Stimulated activated naive CD4-positive, alpha-beta T cell treated with Interleukin-2 at 50 U/mL for 16 hours (primary cell): Measurements from ENCODE around the gene HIGD1B.
"Not testable (repeated sequence)": the region's sequence is repeated elsewhere in the genome, so short reads cannot be mapped to it uniquely, and the experiment has no call there.

Experiments
- DNase-seq: peaks from one replicate; lab custom pipeline; 2025; lab: John Stamatoyannopoulos, UW

HIGD1B gene

GRCh38 chr17:44847586-44847985, at the start of gene HIGD1B:
Gene HIGD1B, plus strand, starts transcription at chr17:44847883. Its CDS starts 270 bp downstream, at chr17:44848153.
- no peak for DNase-seq

DNA sequence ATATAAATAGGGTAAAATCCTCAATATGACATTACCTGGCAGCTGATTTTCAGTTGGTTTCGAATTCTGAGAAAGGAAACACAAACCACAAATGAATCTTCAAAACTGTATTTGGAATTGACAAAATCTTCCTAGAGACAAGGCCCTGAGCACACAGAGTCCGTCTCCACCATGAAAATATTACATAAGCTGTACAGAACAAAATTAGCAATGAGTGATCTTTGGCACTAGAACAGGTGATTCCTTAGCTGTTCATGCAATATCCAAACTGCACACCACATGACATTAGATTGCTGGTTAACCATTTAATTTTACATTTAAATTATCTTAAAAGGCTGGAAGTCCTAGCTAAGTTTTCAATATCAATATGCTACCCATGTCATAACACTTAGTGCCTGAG, 49.3 kb upstream of the HIGD1B start:
- DNase-seq: no peak

DNA sequence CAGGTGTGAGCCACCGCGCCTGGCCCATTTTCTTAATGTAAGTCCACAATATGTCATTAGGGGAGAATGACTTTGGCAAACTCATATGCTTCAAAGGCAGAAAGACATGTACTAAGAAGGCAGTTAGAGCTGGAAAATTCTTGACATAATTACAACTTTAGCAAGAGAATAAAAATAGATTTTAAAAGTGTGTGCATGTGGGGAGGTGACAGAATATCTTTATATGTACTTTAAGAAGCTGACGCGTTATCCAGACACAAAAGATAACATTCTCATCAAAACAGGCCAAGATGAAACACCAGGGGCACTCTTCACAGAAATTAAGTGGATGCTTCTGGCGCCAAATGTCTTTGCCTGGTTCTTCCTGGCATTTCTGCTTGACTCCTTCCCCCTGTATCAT, 45.8 kb upstream of the HIGD1B start:
- DNase-seq: no peak

GRCh38 chr17:44804302-44805089, 43.2 kb upstream of the HIGD1B start:
- DNase-seq: no peak

DNA sequence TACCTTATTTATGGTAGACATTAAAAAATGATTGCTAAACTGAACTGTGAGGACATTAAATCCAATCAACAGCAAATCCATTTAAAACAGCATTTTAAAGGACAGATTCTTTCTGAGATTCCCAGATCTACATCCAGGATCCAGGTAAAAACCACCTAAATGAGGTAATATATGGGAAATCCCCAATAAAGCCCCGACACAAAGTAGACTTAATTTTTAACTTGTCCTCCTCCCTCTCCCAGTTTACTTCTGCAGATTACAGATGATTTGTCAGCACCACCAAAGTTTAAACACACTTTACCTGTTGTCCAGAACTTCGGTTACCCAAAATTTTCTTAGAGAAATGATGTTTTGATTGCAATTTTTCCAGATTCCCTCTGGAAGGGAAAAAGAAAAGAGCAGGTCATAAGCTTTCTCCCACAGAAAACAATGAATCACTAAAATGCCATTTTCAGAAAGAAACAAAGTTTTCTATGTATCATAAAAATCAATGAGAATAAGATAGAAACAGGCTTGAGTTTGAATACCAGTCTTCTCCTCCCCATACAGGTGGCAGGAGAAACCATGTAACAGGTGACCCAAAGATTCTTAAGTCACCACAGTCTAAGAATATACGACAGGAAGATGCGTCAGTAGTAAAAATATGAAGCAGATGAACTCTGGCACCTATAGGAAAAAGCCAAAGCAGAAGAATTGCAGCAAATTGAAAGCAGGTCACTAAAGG, 40.4 kb upstream of the HIGD1B start:
- DNase-seq: no peak

DNA sequence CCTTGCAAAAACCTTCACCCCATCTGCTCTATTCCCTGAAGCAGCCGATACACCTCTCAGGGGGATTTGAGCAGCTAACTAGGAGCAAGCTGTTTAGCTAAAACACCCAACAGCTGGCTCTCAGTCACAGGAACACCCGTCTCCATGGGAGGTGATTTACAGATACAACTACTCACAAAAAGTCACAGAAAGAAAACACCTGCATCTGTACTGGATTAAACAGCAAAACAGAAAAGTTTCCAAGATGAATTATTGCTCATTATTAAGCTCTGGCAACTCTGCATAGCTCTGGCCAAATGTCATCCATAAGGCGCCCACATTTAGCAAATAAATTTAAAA, 39.9 kb upstream of the HIGD1B start:
- no peak for DNase-seq

- no peak for DNase-seq
These were observed 39.5 kb upstream of the HIGD1B start for GRCh38 chr17:44808156-44808555.

DNA sequence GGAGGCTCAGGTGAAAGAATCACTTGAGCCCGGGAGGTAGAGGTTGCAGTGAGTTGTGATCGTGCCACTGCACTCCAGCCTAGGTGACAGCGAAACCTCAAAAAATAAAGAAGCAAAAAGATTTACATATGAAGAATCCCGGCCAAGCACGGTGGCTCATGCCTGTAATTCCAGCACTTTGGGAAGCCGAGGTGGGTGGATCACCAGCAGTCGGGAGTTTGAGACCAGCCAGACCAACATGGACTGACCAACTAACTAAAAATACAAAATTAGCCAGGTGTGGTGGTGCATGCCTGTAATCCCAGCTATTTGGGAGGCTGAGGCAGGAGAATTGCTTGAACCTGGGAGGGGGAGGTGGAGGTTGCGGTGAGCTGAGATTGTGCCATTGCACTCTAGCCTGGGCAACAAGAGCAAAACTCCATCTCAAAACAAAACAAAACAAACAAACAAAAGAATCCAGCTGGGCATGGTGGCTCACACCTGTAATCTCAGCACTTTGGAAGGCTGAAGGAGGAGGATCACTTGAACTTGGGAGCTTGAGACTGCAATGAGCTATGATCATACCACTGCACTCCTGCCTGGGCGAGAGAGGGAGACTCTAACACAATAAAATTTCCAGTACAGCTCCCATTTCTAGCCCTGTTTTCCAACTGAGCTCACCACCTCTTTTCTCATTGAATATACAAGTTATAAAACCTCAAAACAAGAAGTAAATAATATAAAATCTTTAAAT, 38.9 kb upstream of the HIGD1B start:
- not testable (repeated sequence) for DNase-seq

DNA sequence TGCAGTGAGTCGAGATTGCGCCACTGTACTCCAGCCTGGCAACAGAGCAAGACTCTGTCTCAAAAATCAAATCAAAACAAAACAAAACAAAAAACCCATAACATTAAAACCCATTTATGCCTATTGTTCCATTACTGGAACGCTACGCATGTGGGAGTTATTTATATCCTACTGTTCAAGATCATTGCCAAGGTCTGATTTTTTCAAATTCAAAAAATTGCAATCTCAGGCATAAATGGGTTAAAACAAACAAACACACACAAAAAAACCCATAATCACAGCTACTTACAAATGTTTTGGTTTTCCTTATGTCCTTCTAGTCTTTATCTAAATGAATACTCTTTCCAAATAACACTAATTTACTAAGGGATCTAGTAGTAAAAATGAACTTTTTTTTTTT, 35.4 kb upstream of the HIGD1B start:
- DNase-seq: no peak

DNA sequence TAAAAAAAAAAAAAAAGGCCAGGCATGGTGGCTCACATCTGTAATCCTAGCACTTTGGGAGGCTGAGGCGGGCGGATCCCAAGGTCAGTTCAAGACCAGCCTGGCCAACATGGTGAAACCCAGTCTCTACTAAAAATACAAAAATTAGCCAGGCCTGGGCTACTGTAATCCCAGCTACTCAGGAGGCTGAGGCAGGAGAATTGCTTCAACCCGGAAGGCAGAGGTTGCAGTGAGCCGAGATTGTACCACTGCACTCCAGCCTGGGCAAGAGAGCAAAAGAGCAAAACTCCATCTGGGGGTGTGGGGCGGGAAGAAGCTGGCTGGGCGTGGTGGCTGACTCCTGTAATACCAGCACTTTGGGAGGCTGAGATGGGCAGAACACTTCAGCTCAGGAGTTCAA, 29.2 kb upstream of the HIGD1B start:
- DNase-seq: not testable (repeated sequence)

DNA sequence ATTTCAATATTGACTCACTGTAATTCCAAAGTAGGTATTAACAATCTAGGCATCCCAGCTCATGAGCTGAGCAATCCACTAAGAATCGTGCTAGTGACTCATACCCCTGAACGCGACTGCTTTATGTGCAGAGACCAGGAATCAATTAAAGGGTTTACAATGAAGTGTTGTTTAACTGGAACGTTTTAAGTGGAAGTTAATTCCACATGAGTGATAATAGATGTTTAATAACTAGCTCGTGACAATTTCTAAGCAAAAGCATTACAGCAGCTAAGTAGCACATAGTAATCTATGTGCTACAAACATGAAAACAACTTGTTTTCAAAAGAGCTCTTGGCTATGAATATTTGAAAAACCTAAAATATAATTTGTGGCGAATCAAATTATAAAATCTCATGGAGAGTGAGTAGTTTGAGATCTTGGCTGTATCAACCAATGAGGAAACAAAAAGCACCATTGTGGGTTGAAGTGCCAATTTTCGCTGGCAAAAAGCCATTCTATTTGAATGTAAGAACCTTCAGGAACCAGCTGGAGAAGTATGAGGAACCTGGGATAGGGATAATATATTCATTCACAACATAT, 27.0 kb upstream of the HIGD1B start:
- no peak for DNase-seq

- DNase-seq: not testable (repeated sequence)
These were observed 22.4 kb upstream of the HIGD1B start for GRCh38 chr17:44825236-44825635.

- DNase-seq: no peak
These were observed 21.4 kb upstream of the HIGD1B start for GRCh38 chr17:44826123-44826790.

GRCh38 chr17:44827863-44828262, 19.8 kb upstream of the HIGD1B start:
- no peak for DNase-seq

GRCh38 chr17:44828919-44829522, 18.7 kb upstream of the HIGD1B start:
- DNase-seq: peak; percentile 3

DNA sequence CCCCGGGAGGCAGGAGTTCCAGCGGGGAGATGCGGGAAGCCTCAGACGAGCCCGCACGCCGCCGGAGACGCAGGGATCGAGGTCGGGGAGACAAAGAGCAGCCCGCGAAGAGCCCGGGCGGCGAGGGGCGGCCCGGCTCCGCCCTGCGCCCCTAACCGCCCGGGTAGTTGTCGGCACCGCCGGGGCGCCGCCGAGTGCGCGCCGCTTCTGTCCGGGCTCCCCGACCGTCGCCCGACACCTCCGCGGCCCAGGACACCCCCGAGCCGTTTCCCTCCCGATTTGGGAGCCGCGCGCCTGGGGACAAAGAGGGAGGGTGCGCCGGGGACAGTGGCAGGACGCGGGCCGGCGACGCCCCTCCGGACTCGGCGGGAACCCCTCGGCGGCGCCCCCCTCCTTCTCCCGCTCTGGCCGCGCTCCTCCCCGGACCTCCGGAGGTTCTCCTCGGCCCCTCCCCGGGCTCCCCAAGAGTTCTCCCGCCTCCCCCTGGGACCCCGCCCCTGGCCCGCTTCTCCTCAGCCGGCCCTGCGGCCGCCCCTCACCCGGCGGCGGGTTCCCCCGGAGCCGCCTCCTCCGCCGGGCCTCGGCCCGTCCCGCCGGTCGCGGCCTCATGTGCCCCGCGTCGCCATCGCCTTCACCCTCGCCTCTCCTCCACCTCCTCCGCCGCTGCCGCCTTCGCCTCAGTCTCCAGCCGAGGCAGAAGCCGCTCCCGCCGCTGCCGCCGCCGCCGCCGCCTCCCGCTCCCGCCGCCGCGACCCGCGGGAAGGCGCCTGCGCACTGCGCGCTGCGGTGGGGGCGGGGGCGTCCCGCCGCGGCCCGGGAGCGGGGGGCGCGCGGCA, 17.9 kb upstream of the HIGD1B start, which contains the start of gene GJC1:
Gene GJC1, minus strand, starts transcription at position 765 of the 836 bp plus-strand sequence. CDS start 24,470 bp downstream, outside the sequence.
- peak; percentile 12 for DNase-seq

DNA sequence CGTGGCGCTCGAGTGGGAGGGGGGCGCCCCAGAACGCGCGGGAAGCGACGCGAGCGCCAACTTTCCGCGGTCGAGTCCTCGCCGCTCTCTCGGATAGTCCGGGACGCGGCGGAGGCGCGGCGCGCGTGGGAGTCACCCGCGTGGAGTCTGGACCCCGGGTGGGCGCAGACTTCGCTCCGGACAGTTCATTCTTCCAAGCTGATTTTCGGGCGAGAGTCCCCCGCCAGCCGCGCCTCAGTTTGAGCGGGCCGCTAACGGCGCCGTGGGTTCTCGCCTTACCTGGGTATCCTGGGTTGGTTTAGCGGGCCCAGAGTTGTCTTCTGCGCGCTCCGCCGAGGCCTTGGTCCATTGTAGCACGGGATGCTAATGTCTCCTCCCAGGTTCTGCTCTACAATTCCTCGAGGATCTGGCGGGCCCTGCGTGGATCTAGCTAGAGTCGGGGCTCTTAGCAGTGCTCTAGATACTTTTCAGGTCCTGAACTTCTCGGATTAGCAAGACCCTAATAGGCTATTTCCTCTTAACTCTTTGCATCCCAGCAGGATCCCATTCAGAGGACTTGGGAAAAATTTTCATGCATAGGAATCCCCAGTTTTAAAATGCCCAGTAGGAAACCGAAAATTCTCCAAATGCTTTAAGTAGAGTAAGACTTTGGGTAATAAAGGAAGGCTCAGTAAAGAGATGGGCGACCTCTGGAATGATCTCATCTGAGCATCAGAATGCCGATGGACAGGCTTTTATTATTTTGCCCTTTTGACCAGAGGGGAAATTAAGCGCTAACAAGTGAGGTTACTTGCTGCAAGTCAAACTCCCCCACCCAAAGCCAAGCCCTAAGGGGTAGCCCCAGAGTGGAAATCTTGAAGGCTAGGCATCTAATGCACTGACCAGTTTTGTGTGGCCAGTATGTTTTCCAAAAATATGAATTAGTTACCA, 17.1 kb upstream of the HIGD1B start:
- DNase-seq: peak; percentile 12

DNA sequence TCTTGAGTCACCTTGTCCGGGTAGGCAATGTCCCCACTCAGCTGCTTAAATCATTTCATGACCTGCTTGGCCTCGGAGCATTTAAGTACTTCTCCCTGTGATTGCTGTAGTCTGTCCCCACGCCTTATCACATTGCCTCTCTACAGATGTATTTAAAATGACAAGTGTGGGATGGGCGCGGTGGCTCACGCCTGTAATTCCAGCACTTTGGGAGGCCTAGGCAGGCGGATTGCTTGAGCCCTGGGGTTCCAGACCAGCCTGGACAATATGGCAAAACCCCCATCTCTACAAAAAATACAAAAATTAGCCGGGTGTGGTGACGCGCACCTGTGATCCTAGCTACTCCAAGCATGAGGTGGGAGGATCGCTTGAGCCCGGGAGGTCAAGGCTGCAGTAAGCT, 16.3 kb upstream of the HIGD1B start:
- no peak for DNase-seq

DNA sequence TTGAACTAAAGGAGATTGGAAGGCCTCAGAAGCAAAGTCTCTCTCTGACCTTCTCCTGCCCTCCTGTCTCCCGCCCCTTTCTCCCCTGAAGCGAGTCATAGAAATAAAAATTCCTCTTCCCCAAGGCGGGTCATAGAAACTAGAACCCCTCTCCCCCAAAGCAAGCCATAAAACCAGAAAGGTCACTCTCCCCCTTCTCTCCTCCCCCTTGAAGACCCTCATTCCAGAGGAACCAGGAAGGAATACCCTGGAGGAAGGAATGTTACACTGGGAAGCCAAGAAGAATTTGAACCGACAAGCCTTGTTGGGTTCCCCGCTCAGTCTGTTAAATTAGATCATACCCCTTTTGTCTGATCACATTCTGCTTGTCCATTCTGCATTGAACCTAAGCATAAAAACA, 14.9 kb upstream of the HIGD1B start:
- DNase-seq: no peak
